Measurements from ENCODE around the gene MAP3K4.

DNA sequence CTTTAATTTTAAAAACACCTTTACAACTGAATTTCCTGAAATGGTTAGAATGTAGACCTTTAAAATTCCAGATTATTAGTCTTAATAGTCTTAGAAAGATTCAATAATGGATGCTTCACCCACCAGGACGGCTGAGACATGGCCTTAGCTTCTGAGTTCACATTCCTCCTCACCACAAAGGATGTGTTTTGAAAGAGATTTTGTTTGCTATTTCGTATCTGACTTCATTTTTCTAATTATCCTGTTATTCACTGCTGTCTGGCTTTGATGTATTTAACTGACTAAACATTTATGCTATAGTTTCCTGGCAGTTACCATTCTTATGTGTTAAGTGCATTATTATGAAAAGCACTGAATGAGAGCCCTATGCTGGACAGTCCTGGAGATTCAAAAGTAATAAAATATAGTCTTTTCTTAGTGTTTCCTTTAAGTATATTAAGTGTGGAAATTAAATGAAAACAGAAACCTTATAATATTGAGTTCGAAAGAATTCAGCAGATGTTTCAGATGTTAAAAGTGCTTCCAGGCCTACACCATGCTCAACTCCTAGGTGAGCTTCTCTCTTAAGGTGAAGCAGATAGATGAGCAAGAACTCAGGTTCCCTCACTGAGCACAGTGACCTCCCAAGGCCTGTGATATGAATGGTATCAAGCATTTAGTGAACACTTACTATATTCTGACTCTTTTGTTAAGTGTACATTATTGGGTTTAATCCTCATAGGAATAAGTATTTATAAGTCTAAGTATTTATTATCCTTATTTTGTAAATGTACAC, 40.3 kb downstream of the MAP3K4 start:
- TF ChIP-seq, protein P1, sequence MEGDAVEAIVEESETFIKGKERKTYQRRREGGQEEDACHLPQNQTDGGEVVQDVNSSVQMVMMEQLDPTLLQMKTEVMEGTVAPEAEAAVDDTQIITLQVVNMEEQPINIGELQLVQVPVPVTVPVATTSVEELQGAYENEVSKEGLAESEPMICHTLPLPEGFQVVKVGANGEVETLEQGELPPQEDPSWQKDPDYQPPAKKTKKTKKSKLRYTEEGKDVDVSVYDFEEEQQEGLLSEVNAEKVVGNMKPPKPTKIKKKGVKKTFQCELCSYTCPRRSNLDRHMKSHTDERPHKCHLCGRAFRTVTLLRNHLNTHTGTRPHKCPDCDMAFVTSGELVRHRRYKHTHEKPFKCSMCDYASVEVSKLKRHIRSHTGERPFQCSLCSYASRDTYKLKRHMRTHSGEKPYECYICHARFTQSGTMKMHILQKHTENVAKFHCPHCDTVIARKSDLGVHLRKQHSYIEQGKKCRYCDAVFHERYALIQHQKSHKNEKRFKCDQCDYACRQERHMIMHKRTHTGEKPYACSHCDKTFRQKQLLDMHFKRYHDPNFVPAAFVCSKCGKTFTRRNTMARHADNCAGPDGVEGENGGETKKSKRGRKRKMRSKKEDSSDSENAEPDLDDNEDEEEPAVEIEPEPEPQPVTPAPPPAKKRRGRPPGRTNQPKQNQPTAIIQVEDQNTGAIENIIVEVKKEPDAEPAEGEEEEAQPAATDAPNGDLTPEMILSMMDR (conservative IDR thresholded peaks at IDR 0.05; ENCODE audit: low read depth, low read length) = no peak
- TF ChIP-seq MAFK (IDR thresholded peaks at IDR 0.05; ENCODE audit: low read depth, low read length) (no peak), POLR2A (IDR thresholded peaks at IDR 0.05; ENCODE audit: low read depth, low read length) (no peak), MXI1 (IDR thresholded peaks at IDR 0.05; ENCODE audit: borderline replicate concordance, low read depth, low read length) (no peak), BHLHE40 (IDR thresholded peaks at IDR 0.05; ENCODE audit: low read depth, low read length) (0 out of 2 replicates have a peak, but pooled peaks have one; percentile 24), NFE2L2 (IDR thresholded peaks at IDR 0.05; ENCODE audit: low read depth, low read length) (no peak), SMC3 (IDR thresholded peaks at IDR 0.05; ENCODE audit: low read depth, low read length) (no peak), CHD1 (IDR thresholded peaks at IDR 0.05; ENCODE audit: low read depth, low read length) (no peak), FOS (IDR thresholded peaks at IDR 0.05; ENCODE audit: low read depth, low read length) (no peak), CEBPB (IDR thresholded peaks at IDR 0.05; ENCODE audit: low read depth, low read length) (no peak), RAD21 (IDR thresholded peaks at IDR 0.05; ENCODE audit: low read length) (no peak), RCOR1 (IDR thresholded peaks at IDR 0.05; ENCODE audit: insufficient replicate concordance, low read length) (no peak), MAZ (IDR thresholded peaks at IDR 0.05; ENCODE audit: borderline replicate concordance, low read depth, low read length) (no peak)
- TF ChIP-seq, protein P2, sequence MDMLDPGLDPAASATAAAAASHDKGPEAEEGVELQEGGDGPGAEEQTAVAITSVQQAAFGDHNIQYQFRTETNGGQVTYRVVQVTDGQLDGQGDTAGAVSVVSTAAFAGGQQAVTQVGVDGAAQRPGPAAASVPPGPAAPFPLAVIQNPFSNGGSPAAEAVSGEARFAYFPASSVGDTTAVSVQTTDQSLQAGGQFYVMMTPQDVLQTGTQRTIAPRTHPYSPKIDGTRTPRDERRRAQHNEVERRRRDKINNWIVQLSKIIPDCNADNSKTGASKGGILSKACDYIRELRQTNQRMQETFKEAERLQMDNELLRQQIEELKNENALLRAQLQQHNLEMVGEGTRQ (IDR thresholded peaks at IDR 0.05; ENCODE audit: low read depth, low read length) = no peak
